Transverse colon (tissue), 4 donors: ENCODE measurements around the gene SLC7A1. TPM values are rescaled to one million over a fixed set of nuclear protein-coding genes. Genes with fewer than 3 reads are reported as not detected.

Source experiments
- DNase-seq: peaks from one replicate; pipeline ENCODE4 v3.0.0-alpha.2; 2019
- H3K27ac ChIP-seq, 4 donors: fragments of 200-600 bp; sonication (generic); 2 replicates each; pipeline ENCODE4 v1.5.1; 2016 to 2018; ENCODE audit warnings: inconsistent platforms in 4 of 4
- H3K27me3 ChIP-seq: fragments of 200-600 bp; sonication (generic); 2 replicates; pipeline ENCODE4 v1.5.1; 2017; ENCODE audit warnings: inconsistent platforms
- H3K36me3 ChIP-seq, 4 donors: fragments of 200-600 bp; sonication (generic); 2 replicates each; pipeline ENCODE4 v1.5.1; 2017 to 2019; ENCODE audit warnings: inconsistent platforms in 4 of 4
- H3K4me1 ChIP-seq, 4 donors: fragments of 200-600 bp; sonication (generic); 2 replicates each; pipeline ENCODE4 v1.5.1; 2017 to 2020; ENCODE audit warnings: inconsistent platforms in 4 of 4
- H3K4me3 ChIP-seq, 4 donors: fragments of 200-600 bp; sonication (generic); 1 replicate in 1 of 4; 2 replicates in 3 of 4; pipeline versions ENCODE4 v1.5.1 to v1.6.1; 2017 to 2019; ENCODE audit warnings: inconsistent platforms in 4 of 4
- H3K9me3 ChIP-seq, 2 donors: fragments of 200-600 bp; sonication (generic); 2 replicates each; pipeline ENCODE4 v1.5.1; 2017 to 2019; ENCODE audit warnings: inconsistent platforms in 2 of 2
- EP300 ChIP-seq: sonication (generic); formaldehyde crosslinking; IDR thresholded peaks from one replicate; pipeline ENCODE4 v1.6.1; 2017; ENCODE audit warnings: antibody characterized with exemption, low read depth
- POLR2A ChIP-seq: fragments of 450-650 bp; IDR thresholded peaks from one replicate; pipeline ENCODE4 v1.6.1; 2016; ENCODE audit warnings: antibody characterized with exemption, mild to moderate bottlenecking, moderate library complexity
- POLR2AphosphoS5 ChIP-seq, 3 donors: sonication (generic); formaldehyde crosslinking; IDR thresholded peaks; one replicate each; pipeline ENCODE4 v1.6.1; 2016; ENCODE audit warnings: antibody characterized with exemption in 3 of 3
- WGBS, 2 donors: methylation state at CpG; one replicate each; pipeline ENCODE4 v1.1.5; 2018; ENCODE audit warnings: low coverage in 1 of 2; 5-methylcytosine and 5-hydroxymethylcytosine counted together
- in situ Hi-C, 4 donors: fragments of 200-750 bp; cut with MboI; loops; one replicate each; pipeline versions ENCODE4 v1.15.0 to v1.15.1; 2017; ENCODE audit warnings: low sequenced_read_pairs in 3 of 4, low pct_ligation_motif_present in 1 of 4, low pct_unique_long_range_greater_than_20kb in 1 of 4
- intact Hi-C: fragments of 100-400 bp; cut with DNase I; formaldehyde crosslinking; loops from one replicate; pipeline ENCODE4 v1.15.1; 2023; ENCODE audit warnings: low total_unique reads
- total RNA-seq, 4 donors: library from RNA; depleted of rRNA; stranded (reverse); fragments of >200 nt; gene quantifications; one replicate each; pipeline ENCODE4 v1.1.0, GENCODE V29; 2016
- TF ChIP-seq, protein P1 (sequence below), 5 experiments: fragments of 200-600 bp in 3 of 5; fragments of 450-650 bp in 2 of 5; sonication (generic) in 3 of 5; IDR thresholded peaks; 1 replicate in 2 of 5; 2 replicates in 3 of 5; pipeline ENCODE4 v1.5.1; 2016 to 2017; ENCODE audit warnings: antibody characterized with exemption in 5 of 5, inconsistent platforms in 3 of 5, mild to moderate bottlenecking in 2 of 5, moderate library complexity in 1 of 5

Gene SLC7A1
- total RNA-seq, 4 donors from 2014 or later = 10.8 to 21.4 (median 17.9) TPM

DNA sequence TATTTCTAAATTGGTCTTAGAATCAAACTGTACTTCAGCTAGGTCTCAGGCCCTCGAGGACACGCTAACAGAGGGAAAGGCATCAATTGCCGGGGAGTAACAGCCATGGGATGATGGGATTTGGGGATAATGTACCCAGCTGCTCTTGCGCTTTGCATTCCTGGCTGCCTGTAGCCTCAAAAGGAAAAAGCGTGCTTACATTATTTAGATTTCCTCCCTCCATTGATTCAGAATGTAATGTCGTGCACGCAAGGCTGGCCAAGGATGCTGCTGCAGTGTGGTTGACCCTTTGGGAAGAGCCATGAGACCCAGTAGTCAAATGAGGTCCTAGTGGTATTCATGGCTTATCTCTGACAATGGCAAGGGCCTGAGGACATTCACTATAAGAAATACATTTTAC, 95.1 kb downstream of the SLC7A1 start:
- Histone ChIP-seq H3K9me3 (no peaks in the 10 kb centered on the region), H3K4me1 (peaks cover 0 to 17% (median 0%) of the 10 kb centered on the region in 4 donors), H3K27ac (no peak overlapping the region), H3K4me3 (no peak overlapping the region), H3K27me3 (peaks cover 9% of the 10 kb centered on the region), H3K36me3 (no peaks in the 10 kb centered on the region)
- intact Hi-C loops = no loop called here
- TF ChIP-seq, protein P1, sequence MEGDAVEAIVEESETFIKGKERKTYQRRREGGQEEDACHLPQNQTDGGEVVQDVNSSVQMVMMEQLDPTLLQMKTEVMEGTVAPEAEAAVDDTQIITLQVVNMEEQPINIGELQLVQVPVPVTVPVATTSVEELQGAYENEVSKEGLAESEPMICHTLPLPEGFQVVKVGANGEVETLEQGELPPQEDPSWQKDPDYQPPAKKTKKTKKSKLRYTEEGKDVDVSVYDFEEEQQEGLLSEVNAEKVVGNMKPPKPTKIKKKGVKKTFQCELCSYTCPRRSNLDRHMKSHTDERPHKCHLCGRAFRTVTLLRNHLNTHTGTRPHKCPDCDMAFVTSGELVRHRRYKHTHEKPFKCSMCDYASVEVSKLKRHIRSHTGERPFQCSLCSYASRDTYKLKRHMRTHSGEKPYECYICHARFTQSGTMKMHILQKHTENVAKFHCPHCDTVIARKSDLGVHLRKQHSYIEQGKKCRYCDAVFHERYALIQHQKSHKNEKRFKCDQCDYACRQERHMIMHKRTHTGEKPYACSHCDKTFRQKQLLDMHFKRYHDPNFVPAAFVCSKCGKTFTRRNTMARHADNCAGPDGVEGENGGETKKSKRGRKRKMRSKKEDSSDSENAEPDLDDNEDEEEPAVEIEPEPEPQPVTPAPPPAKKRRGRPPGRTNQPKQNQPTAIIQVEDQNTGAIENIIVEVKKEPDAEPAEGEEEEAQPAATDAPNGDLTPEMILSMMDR (IDR thresholded peaks at IDR 0.05) = no peak
- TF ChIP-seq POLR2AphosphoS5 (IDR thresholded peaks at IDR 0.05) (no peak), EP300 (no peak), POLR2A (no peak)
- 87 to 93% methylated on average over 5 to 7 of the region's 7 CpGs for WGBS, 2 donors
- in situ Hi-C loops = loop anchor here (10.0 to 25.0 kb wide), 4 partner anchors 204 to 614 kb away; no protein-coding TSS in a partner anchor
- no peak for DNase-seq

DNA sequence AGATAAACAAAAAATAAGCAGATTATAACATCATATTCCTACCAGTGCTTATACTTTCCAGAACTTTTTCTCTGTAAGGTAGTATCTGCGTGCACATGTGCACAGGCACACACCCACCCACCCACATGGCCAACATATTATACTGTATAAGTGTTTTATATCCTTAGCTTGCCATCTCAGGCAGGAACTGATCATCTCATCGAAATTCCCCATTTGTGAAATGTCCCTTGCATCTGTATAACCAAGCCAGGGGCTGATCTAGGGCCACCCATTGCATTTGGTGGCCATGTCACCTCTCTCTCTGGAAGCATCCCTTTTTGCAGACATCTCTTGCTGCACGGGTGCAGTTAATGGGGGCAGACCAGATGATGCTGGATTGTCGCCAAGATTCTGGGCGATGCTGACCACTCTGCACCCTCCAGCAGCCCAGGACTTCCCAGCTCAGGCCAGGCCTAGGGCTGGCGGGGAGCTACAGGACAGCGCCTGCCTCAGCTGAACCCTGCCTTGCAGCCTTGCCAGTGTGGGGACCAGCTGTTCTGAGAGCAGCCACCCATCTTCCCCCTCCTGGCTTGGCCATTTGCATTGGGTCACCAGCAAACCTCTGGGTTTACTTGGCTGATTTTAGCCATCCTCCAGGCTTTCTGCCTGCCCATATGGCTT, 95.9 kb downstream of the SLC7A1 start:
- TF ChIP-seq, protein P1 (IDR thresholded peaks at IDR 0.05) = no peak
- TF ChIP-seq POLR2A = no peak
- TF ChIP-seq POLR2AphosphoS5 (IDR thresholded peaks at IDR 0.05) = no peak
- no peak for TF ChIP-seq EP300
- Histone ChIP-seq H3K9me3 (no peaks in the 10 kb centered on the region), H3K36me3 (no peaks in the 10 kb centered on the region), H3K4me1 (peaks cover 0 to 17% (median 0%) of the 10 kb centered on the region in 4 donors), H3K27me3 (peaks cover 9% of the 10 kb centered on the region), H3K27ac (no peak overlapping the region), H3K4me3 (no peak overlapping the region)
- WGBS, 2 donors = 77 to 100% methylated on average over 1 to 5 of the region's 7 CpGs
- intact Hi-C loops = no loop called here
- DNase-seq = no peak
- in situ Hi-C loops = loop anchor here (10.0 to 25.0 kb wide), 4 partner anchors 205 to 615 kb away; no protein-coding TSS in a partner anchor

DNA sequence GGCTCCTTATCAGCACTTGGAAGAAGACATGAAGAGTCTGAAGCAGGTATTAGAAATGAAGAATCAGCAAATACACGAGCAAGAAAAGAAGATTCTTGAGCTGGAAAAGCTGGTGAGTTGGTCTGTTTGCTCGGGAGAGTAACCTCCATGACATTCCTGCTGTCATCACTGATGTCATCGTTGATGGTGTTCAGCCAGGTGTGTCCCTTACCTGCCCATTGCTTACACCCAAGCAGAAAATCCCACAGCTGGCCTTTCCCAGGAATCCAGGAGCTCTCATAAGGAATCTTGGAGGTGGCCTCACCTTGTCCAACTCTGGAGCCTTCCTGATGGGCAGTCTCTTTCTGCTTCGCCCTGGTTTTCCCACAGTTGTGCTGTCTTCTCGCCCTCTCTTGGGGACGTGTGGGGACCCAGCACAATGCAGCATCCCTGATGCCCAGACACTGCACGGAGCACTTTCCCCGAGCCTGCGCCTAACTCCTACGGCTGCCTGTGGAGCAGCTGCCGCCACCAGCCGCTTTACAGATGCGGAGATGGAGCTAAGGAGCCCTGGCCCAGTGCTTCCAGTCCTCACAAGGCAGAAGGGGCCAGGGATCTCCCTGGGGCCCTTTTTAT, 97.0 kb downstream of the SLC7A1 start:
- no peaks in the 10 kb centered on the region for H3K36me3 ChIP-seq
- no peak overlapping the region for H3K4me3 ChIP-seq
- peaks cover 0 to 17% (median 0%) of the 10 kb centered on the region in 4 donors for H3K4me1 ChIP-seq
- no peak for TF ChIP-seq POLR2AphosphoS5 (IDR thresholded peaks at IDR 0.05)
- no peak for TF ChIP-seq EP300
- TF ChIP-seq, protein P1 (IDR thresholded peaks at IDR 0.05) = no peak
- TF ChIP-seq POLR2A = no peak
- H3K27me3 ChIP-seq = peaks cover 9% of the 10 kb centered on the region
- no peaks in the 10 kb centered on the region for H3K9me3 ChIP-seq
- no peak for DNase-seq
- intact Hi-C loops = no loop called here
- in situ Hi-C loops = no loop called here
- 20 to 89% methylated on average over 1 to 13 of the region's 13 CpGs for WGBS, 2 donors
- no peak overlapping the region for H3K27ac ChIP-seq

DNA sequence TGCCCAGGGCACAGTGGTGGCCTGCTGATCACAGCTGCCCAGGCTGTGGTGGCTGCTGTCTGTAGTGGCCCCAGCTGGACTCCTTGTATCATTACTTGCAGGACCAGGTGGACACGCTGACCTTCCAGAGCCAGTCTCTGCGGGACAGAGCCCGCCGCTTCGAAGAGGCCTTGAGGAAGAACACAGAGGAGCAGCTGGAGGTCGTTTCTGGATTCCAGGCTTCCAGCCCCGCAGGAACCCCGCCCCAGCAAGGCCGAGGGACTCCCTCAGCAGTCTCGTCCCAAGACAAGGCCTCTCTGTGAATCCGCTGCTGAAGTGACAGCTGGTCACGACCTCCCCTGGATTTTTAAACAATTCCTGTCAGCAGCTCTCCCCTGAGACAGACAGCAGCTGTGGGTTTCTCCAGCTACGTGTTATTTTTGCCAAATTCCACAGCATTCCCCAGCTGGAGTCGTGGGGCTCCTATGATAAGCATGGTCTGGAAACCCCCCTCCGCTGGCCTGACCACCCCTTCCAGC, 98.3 kb downstream of the SLC7A1 start:
- intact Hi-C loops = no loop called here
- in situ Hi-C loops = no loop called here

More for the DNA sequence above, 98.3 kb downstream of the SLC7A1 start:
- H3K9me3 ChIP-seq = no peaks in the 10 kb centered on the region
- DNase-seq = peak; percentile 30
- TF ChIP-seq EP300 (no peak), POLR2AphosphoS5 (IDR thresholded peaks at IDR 0.05) (peak; percentile 41 to 73 (median 55))
- TF ChIP-seq, protein P1 (IDR thresholded peaks at IDR 0.05) = no peak
- peaks cover 0 to 17% (median 0%) of the 10 kb centered on the region in 4 donors for H3K4me1 ChIP-seq
- no peaks in the 10 kb centered on the region for H3K36me3 ChIP-seq
- 65% methylated on average over 15 of the region's 15 CpGs; no CpG with 5 or more reads in 1 of the 2 donors for WGBS, 2 donors
- peak overlapping the region in 2 of 4 donors; percentile 5 to 15 for H3K27ac ChIP-seq
- H3K4me3 ChIP-seq = no peak overlapping the region
- H3K27me3 ChIP-seq = peaks cover 4% of the 10 kb centered on the region
